H9 (cell line): ENCODE results near the gene ACYP2. TPM values are rescaled to one million over a fixed set of nuclear protein-coding genes. Genes with fewer than 3 reads are reported as not detected.
A peak's percentile ranks its signal among the peaks of the same experiment; 100 is the strongest.

ENCODE experiments used
- DNase-seq: peaks from one replicate; pipeline ENCODE4 v3.0.0-alpha.2; 2017
- H2AFZ ChIP-seq: one replicate; pipeline ENCODE4 v1.6.1; 2013; ENCODE audit warnings: mild to moderate bottlenecking, low read length, control low read depth, moderate library complexity
- H2AK5ac ChIP-seq: 2 replicates; pipeline ENCODE4 v1.6.1; 2013; ENCODE audit warnings: low read length, control low read depth, mixed read lengths; ENCODE audit not compliant: insufficient read length
- H2BK120ac ChIP-seq: one replicate; pipeline ENCODE4 v1.6.1; 2013; ENCODE audit warnings: low read depth, mild to moderate bottlenecking, low read length, control low read depth, inconsistent platforms; ENCODE audit not compliant: poor library complexity, severe bottlenecking
- H2BK12ac ChIP-seq: 2 replicates; pipeline ENCODE4 v1.6.1; 2013; ENCODE audit warnings: low read length, control low read depth, mixed read lengths, low read depth; ENCODE audit not compliant: insufficient read length
- H2BK15ac ChIP-seq: 2 replicates; pipeline ENCODE4 v1.6.1; 2013; ENCODE audit warnings: low read depth, low read length, control low read depth
- H2BK20ac ChIP-seq: one replicate; pipeline ENCODE4 v1.6.1; 2013; ENCODE audit warnings: low read depth, mild to moderate bottlenecking, low read length, control low read depth, inconsistent platforms; ENCODE audit not compliant: poor library complexity, severe bottlenecking
- H2BK5ac ChIP-seq: 2 replicates; pipeline ENCODE4 v1.6.1; 2013; ENCODE audit warnings: low read length, control low read depth, mixed read lengths; ENCODE audit not compliant: insufficient read length
- H3K14ac ChIP-seq: 2 replicates; pipeline ENCODE4 v1.6.1; 2013; ENCODE audit warnings: low read length, control low read depth; ENCODE audit not compliant: insufficient read depth
- H3K18ac ChIP-seq: 2 replicates; pipeline ENCODE4 v1.6.1; 2013; ENCODE audit warnings: low read depth, mild to moderate bottlenecking, mixed read lengths, low read length, control low read depth; ENCODE audit not compliant: insufficient read length
- H3K23ac ChIP-seq: 2 replicates; pipeline ENCODE4 v1.6.1; 2013; ENCODE audit warnings: low read length, control low read depth, mixed read lengths, low read depth; ENCODE audit not compliant: insufficient read length
- H3K23me2 ChIP-seq: 2 replicates; pipeline ENCODE4 v1.6.1; 2013; ENCODE audit warnings: low read depth, mild to moderate bottlenecking, mixed read lengths, low read length, control low read depth; ENCODE audit not compliant: insufficient read length, poor library complexity, severe bottlenecking
- H3K27ac ChIP-seq: 2 replicates; pipeline ENCODE4 v1.5.1; 2013; ENCODE audit warnings: low read length, control low read depth, mixed read lengths, low read depth; ENCODE audit not compliant: insufficient read length
- H3K27me3 ChIP-seq: 2 replicates; pipeline ENCODE4 v1.6.1; 2013; ENCODE audit warnings: low read length, control low read depth, inconsistent platforms; ENCODE audit not compliant: insufficient read depth
- H3K4ac ChIP-seq: 2 replicates; pipeline ENCODE4 v1.6.1; 2013; ENCODE audit warnings: low read depth, mild to moderate bottlenecking, control low read depth, inconsistent platforms, low read length, moderate library complexity
- H3K4me1 ChIP-seq: 2 replicates; pipeline ENCODE4 v1.6.1; 2013; ENCODE audit warnings: low read length, control low read depth, inconsistent platforms; ENCODE audit not compliant: insufficient read depth
- H3K4me2 ChIP-seq: 2 replicates; pipeline ENCODE4 v1.6.1; 2013; ENCODE audit warnings: low read length, control low read depth, mixed read lengths; ENCODE audit not compliant: insufficient read length, insufficient read depth
- H3K56ac ChIP-seq: 2 replicates; pipeline ENCODE4 v1.6.1; 2013; ENCODE audit warnings: low read depth, mild to moderate bottlenecking, mixed read lengths, low read length, control low read depth; ENCODE audit not compliant: insufficient read length
- H3K79me1 ChIP-seq: 2 replicates; pipeline ENCODE4 v1.6.1; 2013; ENCODE audit warnings: low read depth, mild to moderate bottlenecking, moderate library complexity, low read length, control low read depth, inconsistent platforms; ENCODE audit not compliant: insufficient read depth, poor library complexity, severe bottlenecking
- H3K79me2 ChIP-seq: 2 replicates; pipeline ENCODE4 v1.6.1; 2013; ENCODE audit warnings: low read length, control low read depth, inconsistent platforms; ENCODE audit not compliant: insufficient read depth
- H3K9ac ChIP-seq: 2 replicates; pipeline ENCODE4 v1.6.1; 2013; ENCODE audit warnings: low read length, control low read depth, mixed read lengths; ENCODE audit not compliant: insufficient read length; ENCODE audit errors: extremely low read depth
- H3K9me3 ChIP-seq: one replicate; pipeline ENCODE4 v1.6.1; 2013; ENCODE audit warnings: low read depth, low read length, inconsistent platforms; ENCODE audit not compliant: control insufficient read depth
- H3T11ph ChIP-seq: one replicate; pipeline ENCODE4 v1.6.1; 2013; ENCODE audit warnings: mild to moderate bottlenecking, low read length, control low read depth, inconsistent platforms
- H4K20me1 ChIP-seq: one replicate; pipeline ENCODE4 v1.6.1; 2013; ENCODE audit not compliant: control insufficient read depth, insufficient read length, insufficient read depth
- H4K5ac ChIP-seq: 2 replicates; pipeline ENCODE4 v1.6.1; 2013; ENCODE audit warnings: low read depth, mild to moderate bottlenecking, mixed read lengths, low read length, control low read depth; ENCODE audit not compliant: insufficient read length
- H4K8ac ChIP-seq: replicated peaks from 2 replicates; pipeline ENCODE4 v1.6.1; 2013; ENCODE audit warnings: low read length, control low read depth, mixed read lengths, low read depth; ENCODE audit not compliant: insufficient read length
- H4K91ac ChIP-seq: 2 replicates; pipeline ENCODE4 v1.6.1; 2013; ENCODE audit warnings: low read depth, mild to moderate bottlenecking, moderate library complexity, mixed read lengths, low read length, control low read depth; ENCODE audit not compliant: insufficient read length
- H3K27ac Mint-ChIP-seq, 3 experiments: 2 replicates in 2 of 3; 3 replicates in 1 of 3; pipeline ENCODE4 v1.8.0; 2020 to 2021; ENCODE audit warnings: mixed read lengths in 3 of 3, mild to moderate bottlenecking in 1 of 3, moderate library complexity in 1 of 3
- H3K27me3 Mint-ChIP-seq: 2 replicates; pipeline ENCODE4 v1.8.0; 2021; ENCODE audit warnings: low read depth, mild to moderate bottlenecking, moderate library complexity, mixed read lengths
- H3K36me3 Mint-ChIP-seq, 3 experiments: 2 replicates in 2 of 3; 3 replicates in 1 of 3; pipeline ENCODE4 v1.8.0; 2020 to 2021; ENCODE audit warnings: low read depth in 3 of 3, mixed read lengths in 3 of 3; ENCODE audit not compliant: insufficient read depth in 1 of 3
- H3K4me1 Mint-ChIP-seq, 2 experiments: 2 replicates each; pipeline ENCODE4 v1.8.0; 2020; ENCODE audit warnings: mixed read lengths in 2 of 2
- H3K4me3 Mint-ChIP-seq, 2 experiments: 2 replicates in 1 of 2; 3 replicates in 1 of 2; pipeline ENCODE4 v1.8.0; 2020 to 2021; ENCODE audit warnings: mild to moderate bottlenecking in 2 of 2, mixed read lengths in 2 of 2, moderate library complexity in 1 of 2
- H3K9me3 Mint-ChIP-seq, 2 experiments: 2 replicates in 1 of 2; 3 replicates in 1 of 2; pipeline ENCODE4 v1.8.0; 2020; ENCODE audit warnings: mild to moderate bottlenecking in 2 of 2, mixed read lengths in 2 of 2, moderate library complexity in 1 of 2
- WGBS: extraction: QIAGEN DNeasy Blood & Tissue Kit; methylation state at CpG from one replicate; pipeline ENCODE4 v1.1.7; 2013; ENCODE audit warnings: missing lambda C conversion rate, low lambda C conversion rate, mixed read lengths; ENCODE audit not compliant: insufficient read length; ENCODE audit errors: extremely low coverage; 5-methylcytosine and 5-hydroxymethylcytosine counted together
- total RNA-seq: library from RNA; stranded (reverse); gene quantifications from 2 replicates; pipeline ENCODE4 v1.2.1, GENCODE V29; 2021
- TF ChIP-seq, protein P1 (sequence below): fragments of 200-600 bp; sonication (generic); conservative IDR thresholded peaks from 3 replicates; pipeline ENCODE4 v1.8.0; 2021; ENCODE audit warnings: antibody characterized with exemption, mild to moderate bottlenecking

Gene ACYP2
- total RNA-seq, 1 experiment from 2014 or later, result 3.2 TPM

- TF ChIP-seq, protein P1, sequence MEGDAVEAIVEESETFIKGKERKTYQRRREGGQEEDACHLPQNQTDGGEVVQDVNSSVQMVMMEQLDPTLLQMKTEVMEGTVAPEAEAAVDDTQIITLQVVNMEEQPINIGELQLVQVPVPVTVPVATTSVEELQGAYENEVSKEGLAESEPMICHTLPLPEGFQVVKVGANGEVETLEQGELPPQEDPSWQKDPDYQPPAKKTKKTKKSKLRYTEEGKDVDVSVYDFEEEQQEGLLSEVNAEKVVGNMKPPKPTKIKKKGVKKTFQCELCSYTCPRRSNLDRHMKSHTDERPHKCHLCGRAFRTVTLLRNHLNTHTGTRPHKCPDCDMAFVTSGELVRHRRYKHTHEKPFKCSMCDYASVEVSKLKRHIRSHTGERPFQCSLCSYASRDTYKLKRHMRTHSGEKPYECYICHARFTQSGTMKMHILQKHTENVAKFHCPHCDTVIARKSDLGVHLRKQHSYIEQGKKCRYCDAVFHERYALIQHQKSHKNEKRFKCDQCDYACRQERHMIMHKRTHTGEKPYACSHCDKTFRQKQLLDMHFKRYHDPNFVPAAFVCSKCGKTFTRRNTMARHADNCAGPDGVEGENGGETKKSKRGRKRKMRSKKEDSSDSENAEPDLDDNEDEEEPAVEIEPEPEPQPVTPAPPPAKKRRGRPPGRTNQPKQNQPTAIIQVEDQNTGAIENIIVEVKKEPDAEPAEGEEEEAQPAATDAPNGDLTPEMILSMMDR, result peak; percentile 25; the same call in 1 of the 3 replicates
- H3K9me3 Mint-ChIP-seq, result no peaks in the 10 kb centered on the region
- Histone ChIP-seq H3K23ac (no peak overlapping the region), H2BK15ac (no peak overlapping the region), H3K4ac (no peak overlapping the region), H4K5ac (no peak overlapping the region), H3K56ac (no peak overlapping the region), H2BK20ac (no peak overlapping the region), H4K91ac (no peak overlapping the region), H2AK5ac (no peak overlapping the region), H2AFZ (no peak overlapping the region), H2BK120ac (no peak overlapping the region), H3K4me1 (no peaks in the 10 kb centered on the region; the same call in 1 of the 2 replicates), H3K9ac (no peak overlapping the region), H3K79me2 (no peaks in the 10 kb centered on the region), H3K14ac (no peak overlapping the region), H3K27me3 (no peaks in the 10 kb centered on the region), H3T11ph (no peak overlapping the region), H3K27ac (no peak overlapping the region), H4K8ac (no peak overlapping the region), H3K9me3 (no peaks in the 10 kb centered on the region), H3K4me2 (no peak overlapping the region), H2BK12ac (no peak overlapping the region), H3K79me1 (no peaks in the 10 kb centered on the region), H3K18ac (no peak overlapping the region), H3K23me2 (no peaks in the 10 kb centered on the region), H2BK5ac (no peak overlapping the region), H4K20me1 (no peaks in the 10 kb centered on the region)
- peak; percentile 80 for DNase-seq
- no peaks in the 10 kb centered on the region; the same call in 1 of the 2 replicates for H3K27me3 Mint-ChIP-seq
- no peaks in the 10 kb centered on the region for H3K36me3 Mint-ChIP-seq
- no CpG with 5 or more reads among the region's 3 CpGs for WGBS
- H3K4me1 Mint-ChIP-seq, result peaks cover 4 to 5% of the 10 kb centered on the region in 2 experiments
- no peak overlapping the region for H3K4me3 Mint-ChIP-seq
- no peak overlapping the region for H3K27ac Mint-ChIP-seq
Measured at GRCh38 chr2:54103454-54104314, 11.7 kb upstream of the ACYP2 start.
